Measurements from ENCODE around the gene GALM. TPM values are rescaled to one million over a fixed set of nuclear protein-coding genes. Genes with fewer than 3 reads are reported as not detected.

Gene GALM
- total RNA-seq, 1 experiment from 2014 or later: 48.7 TPM

DNA sequence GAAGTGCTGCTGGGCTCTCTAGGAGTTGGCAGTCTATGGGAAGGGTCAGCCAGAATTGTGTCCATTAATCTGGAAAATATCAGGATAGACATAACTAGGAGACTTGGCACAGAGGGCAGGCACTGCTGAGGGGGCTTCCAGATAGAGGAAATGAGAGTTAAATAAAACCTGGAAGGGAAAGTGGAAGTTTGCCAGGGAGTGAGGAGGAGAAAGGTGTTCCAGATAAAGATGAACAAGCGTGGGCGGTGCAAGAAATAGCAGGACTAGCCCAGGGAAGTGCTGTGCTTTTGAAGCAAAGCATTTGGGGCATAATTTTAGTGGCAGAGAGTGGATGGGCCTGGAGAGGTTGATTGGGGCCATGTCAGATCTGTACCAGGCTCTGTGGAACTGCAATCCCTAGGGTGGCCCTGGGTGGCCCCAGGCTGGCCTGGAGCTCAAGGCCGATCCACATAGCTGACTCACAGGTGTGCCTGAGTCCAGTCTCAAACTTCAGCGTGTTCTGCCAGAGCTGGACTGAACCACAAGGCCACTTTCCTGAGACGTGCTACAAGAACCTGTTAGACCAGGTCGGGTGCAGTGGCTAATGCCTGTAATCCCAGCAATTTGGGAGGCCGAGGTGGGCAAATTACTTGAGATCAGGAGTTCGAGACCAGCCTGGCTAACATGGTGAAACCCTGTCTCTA, 26.9 kb downstream of the GALM start:
- Mint-ChIP-seq H3K9me3 (ENCODE audit: unreplicated experiment) (no peaks in the 10 kb centered on the region), H3K4me1 (ENCODE audit: low read depth, unreplicated experiment) (peaks cover 39% of the 10 kb centered on the region), H3K27me3 (ENCODE audit: insufficient read depth, unreplicated experiment) (no peaks in the 10 kb centered on the region), H3K36me3 (ENCODE audit: insufficient read depth, unreplicated experiment) (peaks cover 26% of the 10 kb centered on the region), H3K27ac (ENCODE audit: unreplicated experiment) (peak overlapping the region; percentile 13), H3K4me3 (ENCODE audit: unreplicated experiment) (no peak overlapping the region)
- Histone ChIP-seq H3K4me3 (ENCODE audit: low read depth, low read length) (no peak overlapping the region), H3K9me3 (no peaks in the 10 kb centered on the region), H3K4me1 (peaks cover 28% of the 10 kb centered on the region), H3K36me3 (ENCODE audit: control insufficient read depth, insufficient read depth, low read length) (peaks cover 4% of the 10 kb centered on the region), H3K27me3 (replicated peaks; ENCODE audit: control insufficient read depth, insufficient read depth, low read length) (no peaks in the 10 kb centered on the region)
- ChIA-PET CTCF (interaction anchor here (1.6 kb wide), 1 partner anchor 111 kb away, joined by 4 read pairs; no protein-coding TSS in a partner anchor), POLR2A (interaction anchor here (1.1 kb wide), 2 partner anchors 58 to 59 kb away, joined by 3 read pairs; partner anchors contain the start of gene SRSF7)
- intact Hi-C loops (cut with micrococcal nuclease; ENCODE audit: unreplicated experiment): no loop called here
- DNase-seq: peak; percentile 52 to 59
- BruUV-seq (replicated peaks): no TSS peak
- TF ChIP-seq, protein P1, sequence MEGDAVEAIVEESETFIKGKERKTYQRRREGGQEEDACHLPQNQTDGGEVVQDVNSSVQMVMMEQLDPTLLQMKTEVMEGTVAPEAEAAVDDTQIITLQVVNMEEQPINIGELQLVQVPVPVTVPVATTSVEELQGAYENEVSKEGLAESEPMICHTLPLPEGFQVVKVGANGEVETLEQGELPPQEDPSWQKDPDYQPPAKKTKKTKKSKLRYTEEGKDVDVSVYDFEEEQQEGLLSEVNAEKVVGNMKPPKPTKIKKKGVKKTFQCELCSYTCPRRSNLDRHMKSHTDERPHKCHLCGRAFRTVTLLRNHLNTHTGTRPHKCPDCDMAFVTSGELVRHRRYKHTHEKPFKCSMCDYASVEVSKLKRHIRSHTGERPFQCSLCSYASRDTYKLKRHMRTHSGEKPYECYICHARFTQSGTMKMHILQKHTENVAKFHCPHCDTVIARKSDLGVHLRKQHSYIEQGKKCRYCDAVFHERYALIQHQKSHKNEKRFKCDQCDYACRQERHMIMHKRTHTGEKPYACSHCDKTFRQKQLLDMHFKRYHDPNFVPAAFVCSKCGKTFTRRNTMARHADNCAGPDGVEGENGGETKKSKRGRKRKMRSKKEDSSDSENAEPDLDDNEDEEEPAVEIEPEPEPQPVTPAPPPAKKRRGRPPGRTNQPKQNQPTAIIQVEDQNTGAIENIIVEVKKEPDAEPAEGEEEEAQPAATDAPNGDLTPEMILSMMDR (IDR thresholded peaks at IDR 0.05; ENCODE audit: insufficient read depth in 1 of 2, low read depth in 1 of 2, low read length in 1 of 2, severe bottlenecking in 1 of 2, unreplicated experiment in 1 of 2): no peak

DNA sequence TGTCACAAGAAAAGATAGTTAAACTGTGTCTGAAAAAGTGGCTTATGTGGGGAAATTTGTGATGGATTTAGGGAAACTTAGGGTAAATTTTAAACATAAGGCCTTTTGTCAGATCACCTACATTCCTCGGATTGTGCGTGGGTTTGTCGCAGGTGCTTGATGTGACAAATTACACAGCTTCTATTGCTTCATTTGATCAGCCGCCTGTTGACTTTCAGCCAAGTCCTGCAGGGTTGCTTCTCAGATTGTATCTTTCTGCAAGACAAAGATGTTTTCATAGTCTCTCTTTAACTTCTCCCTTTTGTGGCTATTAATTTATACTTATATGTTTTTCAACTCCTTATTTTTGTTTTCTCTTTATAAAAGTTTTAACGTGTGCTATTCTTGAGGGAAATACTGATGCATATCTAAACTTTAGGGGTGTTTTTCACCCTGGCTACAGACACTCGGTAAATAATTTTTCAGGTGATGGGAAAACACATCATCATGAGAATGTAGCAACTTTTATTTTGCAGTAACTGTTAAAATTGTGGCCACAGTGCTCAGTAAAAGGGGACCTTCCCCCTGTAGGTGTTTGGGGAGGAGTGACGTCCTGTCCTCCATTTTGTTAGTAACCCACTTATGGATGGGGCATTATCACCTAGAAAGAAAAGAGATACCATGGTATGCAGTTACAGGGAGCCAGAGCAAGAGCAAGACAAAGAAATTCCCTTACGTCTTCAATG, 31.4 kb downstream of the GALM start:
- peaks cover 21% of the 10 kb centered on the region for H3K36me3 Mint-ChIP-seq (ENCODE audit: insufficient read depth, unreplicated experiment)
- no peak overlapping the region for H3K4me3 Mint-ChIP-seq (ENCODE audit: unreplicated experiment)
- H3K9me3 Mint-ChIP-seq (ENCODE audit: unreplicated experiment): no peaks in the 10 kb centered on the region
- H3K36me3 ChIP-seq (ENCODE audit: control insufficient read depth, insufficient read depth, low read length): 0 out of 2 replicates have a peak, but pooled peaks cover 1% of the 10 kb centered on the region
- no TSS peak for BruUV-seq (replicated peaks)
- H3K4me1 Mint-ChIP-seq (ENCODE audit: low read depth, unreplicated experiment): peaks cover 35% of the 10 kb centered on the region
- TF ChIP-seq, protein P1 (IDR thresholded peaks at IDR 0.05; ENCODE audit: insufficient read depth in 1 of 2, low read depth in 1 of 2, low read length in 1 of 2, severe bottlenecking in 1 of 2, unreplicated experiment in 1 of 2): no peak
- H3K9me3 ChIP-seq: no peaks in the 10 kb centered on the region
- no peak for DNase-seq
- peaks cover 16% of the 10 kb centered on the region for H3K4me1 ChIP-seq
- no peaks in the 10 kb centered on the region for H3K27me3 ChIP-seq (replicated peaks; ENCODE audit: control insufficient read depth, insufficient read depth, low read length)
- CTCF ChIA-PET: no interaction called here
- intact Hi-C loops (cut with micrococcal nuclease; ENCODE audit: unreplicated experiment): no loop called here
- H3K4me3 ChIP-seq (ENCODE audit: low read depth, low read length): no peak overlapping the region
- POLR2A ChIA-PET: no interaction called here
- H3K27me3 Mint-ChIP-seq (ENCODE audit: insufficient read depth, unreplicated experiment): no peaks in the 10 kb centered on the region
- no peak overlapping the region for H3K27ac Mint-ChIP-seq (ENCODE audit: unreplicated experiment)

DNA sequence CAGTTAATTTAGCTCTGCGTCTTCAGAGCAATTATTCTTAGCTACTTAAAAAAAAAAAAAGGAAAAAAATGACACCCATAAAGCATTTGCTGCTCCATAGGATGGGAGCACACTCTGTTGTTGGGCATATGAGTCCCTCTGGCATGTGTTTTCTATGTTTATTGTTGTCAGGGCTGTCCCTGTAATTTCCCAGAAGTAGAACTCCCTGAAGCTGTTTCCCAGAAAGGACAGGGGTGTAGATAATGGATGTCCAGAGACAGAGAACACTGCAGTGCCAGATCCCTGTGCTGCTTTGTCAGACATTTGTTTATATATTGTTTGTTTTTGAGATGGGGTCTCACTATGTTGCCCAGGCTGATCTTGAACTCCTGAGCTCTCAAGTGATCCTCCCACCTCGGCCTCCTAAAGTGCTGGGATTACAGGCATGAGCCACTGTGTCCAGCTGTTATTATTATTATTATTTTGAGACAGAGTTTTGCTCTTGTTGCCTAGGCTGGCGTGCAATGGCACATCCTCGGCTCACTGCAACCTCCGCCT, 32.6 kb downstream of the GALM start:
- CTCF ChIA-PET: interaction anchor here (0.7 kb wide), 2 partner anchors 33 to 129 kb away, joined by 3 read pairs; partner anchors contain the start of gene GALM
- H3K4me1 ChIP-seq: peaks cover 4% of the 10 kb centered on the region
- POLR2A ChIA-PET: no interaction called here
- no peaks in the 10 kb centered on the region for H3K9me3 ChIP-seq
- H3K4me1 Mint-ChIP-seq (ENCODE audit: low read depth, unreplicated experiment): peaks cover 27% of the 10 kb centered on the region
- no peaks in the 10 kb centered on the region for H3K9me3 Mint-ChIP-seq (ENCODE audit: unreplicated experiment)
- no TSS peak for BruUV-seq (replicated peaks)
- no peak overlapping the region for H3K27ac Mint-ChIP-seq (ENCODE audit: unreplicated experiment)
- H3K27me3 Mint-ChIP-seq (ENCODE audit: insufficient read depth, unreplicated experiment): no peaks in the 10 kb centered on the region
- peaks cover 13% of the 10 kb centered on the region for H3K36me3 Mint-ChIP-seq (ENCODE audit: insufficient read depth, unreplicated experiment)
- H3K4me3 ChIP-seq (ENCODE audit: low read depth, low read length): no peak overlapping the region
- H3K36me3 ChIP-seq (ENCODE audit: control insufficient read depth, insufficient read depth, low read length): 0 out of 2 replicates have a peak, but pooled peaks cover 1% of the 10 kb centered on the region
- no peaks in the 10 kb centered on the region for H3K27me3 ChIP-seq (replicated peaks; ENCODE audit: control insufficient read depth, insufficient read depth, low read length)
- intact Hi-C loops (cut with micrococcal nuclease; ENCODE audit: unreplicated experiment): no loop called here
- DNase-seq: no peak
- no peak overlapping the region for H3K4me3 Mint-ChIP-seq (ENCODE audit: unreplicated experiment)
- TF ChIP-seq, protein P1 (IDR thresholded peaks at IDR 0.05; ENCODE audit: insufficient read depth in 1 of 2, low read depth in 1 of 2, low read length in 1 of 2, severe bottlenecking in 1 of 2, unreplicated experiment in 1 of 2): no peak
